ENCODE results near the gene TFDP2. TPM values are rescaled to one million over a fixed set of nuclear protein-coding genes. Genes with fewer than 3 reads are reported as not detected.

TFDP2 gene
- total and polyA plus RNA-seq, 2 of the 8 experiments (the other 6 are each of a cell fraction or from before 2014, with no cell fraction given), result 41.1 to 119 TPM

- no peak for TF ChIP-seq CHD7 (IDR thresholded peaks at IDR 0.05; ENCODE audit: insufficient replicate concordance, low read length)
- no peak for TF ChIP-seq SP4 (IDR thresholded peaks at IDR 0.05; ENCODE audit: low read length)
- no peak for TF ChIP-seq NRF1 (IDR thresholded peaks at IDR 0.05; ENCODE audit: low read depth, low read length)
- TF ChIP-seq CHD1 (IDR thresholded peaks at IDR 0.05; ENCODE audit: low read depth, low read length), result no peak
- no peak for TF ChIP-seq EP300 (IDR thresholded peaks at IDR 0.05; ENCODE audit: borderline replicate concordance in 1 of 2, low read depth in 2 of 2, low read length in 2 of 2)
These were observed 98.0 kb downstream of the TFDP2 start (continued) for GRCh38 chr3:142051351-142051750.

All from H1 (cell line).